T-helper 22 cell (primary cell): ENCODE data around the gene VPS51.
"Not testable (repeated sequence)": the region's sequence is repeated elsewhere in the genome, so short reads cannot be mapped to it uniquely, and the experiment has no call there.

Experiments used
- DNase-seq: peaks from one replicate; pipeline ENCODE4 v3.0.0-alpha.2; 2020; ENCODE audit warnings: low read depth

Gene VPS51

GRCh38 chr11:65134952-65135632 is 39.1 kb downstream of the VPS51 start:
- DNase-seq: peak; percentile 80

GRCh38 chr11:65135633-65136145 is 39.7 kb downstream of the VPS51 start:
- no peak for DNase-seq

- DNase-seq: no peak
Measured at GRCh38 chr11:65136515-65137096, 40.6 kb downstream of the VPS51 start.

- DNase-seq: no peak
Measured at GRCh38 chr11:65141896-65142494, 46.0 kb downstream of the VPS51 start.

- DNase-seq: no peak
Measured at GRCh38 chr11:65147352-65148075, 51.5 kb downstream of the VPS51 start.

- DNase-seq: no peak
Measured at GRCh38 chr11:65148657-65149056, 52.6 kb downstream of the VPS51 start.

- DNase-seq: not testable (repeated sequence)
Measured at GRCh38 chr11:65150131-65150508, 54.1 kb downstream of the VPS51 start.

GRCh38 chr11:65150509-65151299 is 54.7 kb downstream of the VPS51 start:
- DNase-seq: no peak

GRCh38 chr11:65151331-65151899 is 55.4 kb downstream of the VPS51 start:
- DNase-seq: no peak

GRCh38 chr11:65152122-65152521 is 56.1 kb downstream of the VPS51 start:
- no peak for DNase-seq

- no peak for DNase-seq
Measured at GRCh38 chr11:65156256-65156655, 60.2 kb downstream of the VPS51 start.

- DNase-seq: no peak
Measured at GRCh38 chr11:65156926-65157325, 60.9 kb downstream of the VPS51 start.

- DNase-seq: no peak
Measured at GRCh38 chr11:65157336-65157735, 61.3 kb downstream of the VPS51 start.

- no peak for DNase-seq
Measured at GRCh38 chr11:65159012-65159411, 63.0 kb downstream of the VPS51 start.

GRCh38 chr11:65160643-65161042 is 64.6 kb downstream of the VPS51 start:
- DNase-seq: no peak
